ENCODE results near the gene CST5.
"Not testable (repeated sequence)": the region's sequence is repeated elsewhere in the genome, so short reads cannot be mapped to it uniquely, and the experiment has no call there.

CST5 gene

GRCh38 chr20:23832775-23833513 is 46.6 kb downstream of the CST5 start:
- DNase-seq, result no peak

- not testable (repeated sequence) for DNase-seq
These were observed 47.6 kb downstream of the CST5 start for GRCh38 chr20:23831961-23832360.

- DNase-seq, result no peak
These were observed 53.0 kb downstream of the CST5 start, which contains the start of gene CST2 for GRCh38 chr20:23826541-23827021. CST2 (minus strand) TSS chr20:23826729; CDS start chr20:23826660, 69 bp downstream.
